ENCODE measurements around the gene CCDC82. TPM values are rescaled to one million over a fixed set of nuclear protein-coding genes. Genes with fewer than 3 reads are reported as not detected.

The CCDC82 gene
- polyA plus RNA-seq, 1 of the 3 experiments (the other 2 are of a cell fraction): 8.7 TPM

GRCh38 chr11:96424693-96425092 is 35.0 kb upstream of the CCDC82 start:
- Histone ChIP-seq H3K4me1 (ENCODE audit: control insufficient read depth in 1 of 2, insufficient read depth in 2 of 2, low read depth in 1 of 2, low read length in 1 of 2) (no peaks in the 10 kb centered on the region), H3K4me2 (no peak overlapping the region), H3K9me2 (no peaks in the 10 kb centered on the region), H3K27me3 (ENCODE audit: insufficient read depth) (no peaks in the 10 kb centered on the region), H3K4me3 (ENCODE audit: low read depth in 2 of 2, low read length in 1 of 2) (no peak overlapping the region), H3K36me3 (replicated peaks in 1 of 2; ENCODE audit: control insufficient read depth in 1 of 2, insufficient read depth in 2 of 2, low read length in 1 of 2) (no peaks in the 10 kb centered on the region), H2AFZ (ENCODE audit: low read depth) (no peak overlapping the region), H4K20me1 (ENCODE audit: insufficient read depth) (no peaks in the 10 kb centered on the region), H3F3A (replicated peaks; ENCODE audit: insufficient read depth) (no peaks in the 10 kb centered on the region), H3K9ac (no peak overlapping the region), H3K9me3 (no peaks in the 10 kb centered on the region), H3K79me2 (ENCODE audit: insufficient read depth) (no peaks in the 10 kb centered on the region), H3K27ac (ENCODE audit: low read depth in 2 of 2, low read length in 1 of 2) (no peak overlapping the region)
- 25% methylated on average over 2 of the region's 2 CpGs for WGBS (ENCODE audit: low lambda C conversion rate)
- no peak for DNase-seq
- POLR2A ChIA-PET: no interaction called here
- CTCF ChIA-PET: interaction anchor here (0.6 to 3.7 kb wide), 8 partner anchors 12 to 660 kb away, joined by 3 to 18 read pairs (median 4); partner anchors contain the start of genes CCDC82, JRKL and MAML2
- TF ChIP-seq PBX3 (IDR thresholded peaks at IDR 0.05): 0 out of 2 replicates have a peak, but pooled peaks have one; percentile 29
- 0 out of 2 replicates have a peak, but pooled peaks have one; percentile 22 for TF ChIP-seq YY1 (IDR thresholded peaks at IDR 0.05; ENCODE audit: low read depth)
- TF ChIP-seq CHD2 (IDR thresholded peaks at IDR 0.05; ENCODE audit: low read length, partially characterized antibody): no peak
- TF ChIP-seq JUND (IDR thresholded peaks at IDR 0.05): peak; percentile 90
- no peak for TF ChIP-seq USF1 (IDR thresholded peaks at IDR 0.05; ENCODE audit: borderline replicate concordance, low read depth)
- no peak for TF ChIP-seq SMC3 (IDR thresholded peaks at IDR 0.05; ENCODE audit: low read depth, low read length)
- no peak for TF ChIP-seq REST (IDR thresholded peaks at IDR 0.05; ENCODE audit: low read depth, low read length)
- 0 out of 2 replicates have a peak, but pooled peaks have one; percentile 13 for TF ChIP-seq MAX (IDR thresholded peaks at IDR 0.05; ENCODE audit: low read depth)
- TF ChIP-seq RXRA (IDR thresholded peaks at IDR 0.05; ENCODE audit: borderline replicate concordance, low read depth): peak; percentile 64; the same call in 1 of the 2 replicates
- 0 out of 2 replicates have a peak, but pooled peaks have one; percentile 43 for TF ChIP-seq TEAD4 (IDR thresholded peaks at IDR 0.05; ENCODE audit: borderline replicate concordance, insufficient read depth)
- no peak for TF ChIP-seq IRF3 (IDR thresholded peaks at IDR 0.05; ENCODE audit: low read depth, low read length)
- TF ChIP-seq FOXM1 (IDR thresholded peaks at IDR 0.05; ENCODE audit: low read depth): no peak
- TF ChIP-seq RAD21 (IDR thresholded peaks at IDR 0.05; ENCODE audit: low read length): no peak
- no peak for TF ChIP-seq MEF2A (IDR thresholded peaks at IDR 0.05; ENCODE audit: borderline replicate concordance, low read depth)
- no peak for TF ChIP-seq NFIC (IDR thresholded peaks at IDR 0.05; ENCODE audit: borderline replicate concordance)
- TF ChIP-seq EP300 (IDR thresholded peaks at IDR 0.05; ENCODE audit: borderline replicate concordance in 1 of 2, low read depth in 1 of 2, low read length in 1 of 2): peak in 1 of 2 experiments; percentile 55; a peak in 1 of 4 replicates
- TF ChIP-seq FOSL2 (IDR thresholded peaks at IDR 0.05; ENCODE audit: borderline replicate concordance, low read depth): peak; percentile 78; the same call in 1 of the 2 replicates
- peak; percentile 72 for TF ChIP-seq TCF12 (IDR thresholded peaks at IDR 0.05)
- TF ChIP-seq NRF1 (IDR thresholded peaks at IDR 0.05; ENCODE audit: low read depth, low read length): no peak
- TF ChIP-seq GABPA (IDR thresholded peaks at IDR 0.05; ENCODE audit: low read depth): no peak
